A172 (cell line): ENCODE measurements around the gene LCN15. TPM values are rescaled to one million over a fixed set of nuclear protein-coding genes. Genes with fewer than 3 reads are reported as not detected.

ENCODE experiments used
- DNase-seq: peaks from one replicate; pipeline ENCODE4 v3.0.0-alpha.2; 2015; ENCODE audit warnings: low spot score
- total RNA-seq: library from RNA; depleted of rRNA; stranded (reverse); fragments of >200 nt; shearing (Covaris generic); gene quantifications from 2 replicates; pipeline ENCODE4 v1.2.3, GENCODE V29; 2014

Gene LCN15
- total RNA-seq, 1 experiment from 2014 or later = not detected

- no peak for DNase-seq
Observed at GRCh38 chr9:136722093-136722968, 42.0 kb downstream of the LCN15 start.

- peak; percentile 86 for DNase-seq
Observed at GRCh38 chr9:136721339-136722092, 42.8 kb downstream of the LCN15 start.

GRCh38 chr9:136720898-136721338 is 43.4 kb downstream of the LCN15 start:
- DNase-seq = no peak

- DNase-seq = no peak
Observed at GRCh38 chr9:136720251-136720897, 43.9 kb downstream of the LCN15 start.

- DNase-seq = peak; percentile 62
Observed at GRCh38 chr9:136719195-136719880, 45.0 kb downstream of the LCN15 start.

- DNase-seq = no peak
Observed at GRCh38 chr9:136718345-136719194, 45.7 kb downstream of the LCN15 start.

GRCh38 chr9:136717399-136717798 is 46.9 kb downstream of the LCN15 start:
- DNase-seq = no peak

- no peak for DNase-seq
Observed at GRCh38 chr9:136714893-136715274, 49.4 kb downstream of the LCN15 start.

- no peak for DNase-seq
Observed at GRCh38 chr9:136714096-136714892, 50.0 kb downstream of the LCN15 start.

GRCh38 chr9:136713550-136713949 is 50.8 kb downstream of the LCN15 start:
- DNase-seq = no peak

GRCh38 chr9:136712690-136713544 is 51.4 kb downstream of the LCN15 start:
- DNase-seq = no peak

GRCh38 chr9:136711751-136712689 is 52.3 kb downstream of the LCN15 start, which contains the start of gene DIPK1B:
DIPK1B (plus strand) TSS chr9:136712572; CDS start chr9:136712666, 94 bp downstream.
- DNase-seq = no peak

GRCh38 chr9:136711219-136711648 is 53.1 kb downstream of the LCN15 start:
- peak; percentile 68 for DNase-seq

GRCh38 chr9:136710543-136710942 is 53.8 kb downstream of the LCN15 start:
- no peak for DNase-seq
